Activated T-cell treated with anti-CD3 and anti-CD28 coated beads for 4 hours (primary cell): Measurements from ENCODE around the gene UGT3A2.

Experiments
- DNase-seq: peaks from one replicate; pipeline ENCODE4 v3.0.0-alpha.2; 2020

Gene UGT3A2

GRCh38 chr5:36001032-36001431 is 65.7 kb downstream of the UGT3A2 start:
- no peak for DNase-seq

- no peak for DNase-seq
Observed at GRCh38 chr5:35999547-35999946, 67.1 kb downstream of the UGT3A2 start.

GRCh38 chr5:35996076-35996475 is 70.6 kb downstream of the UGT3A2 start:
- DNase-seq = no peak

GRCh38 chr5:35990941-35991611 is 75.6 kb downstream of the UGT3A2 start, which contains the start of gene UGT3A1:
Gene UGT3A1, minus strand, starts transcription at chr5:35991390. Its CDS starts 150 bp downstream, at chr5:35991240.
- no peak for DNase-seq

GRCh38 chr5:35990520-35990919 is 76.2 kb downstream of the UGT3A2 start:
- no peak for DNase-seq

GRCh38 chr5:35988529-35988928 is 78.2 kb downstream of the UGT3A2 start:
- DNase-seq = no peak

- DNase-seq = no peak
Observed at GRCh38 chr5:35987776-35988175, 78.9 kb downstream of the UGT3A2 start.
